Bronchial epithelial cell (primary cell): ENCODE data around the gene MS4A6E. TPM values are rescaled to one million over a fixed set of nuclear protein-coding genes. Genes with fewer than 3 reads are reported as not detected.

Experiments
- DNase-seq: peaks from one replicate; pipeline ENCODE4 v3.0.0-alpha.2; 2010; ENCODE audit warnings: low read depth
- FAIRE-seq: peaks from 2 replicates; lab custom pipeline; 2011; peaks lifted over from hg19 to GRCh38; lab: Jason Lieb, UNC
- H3K27me3 ChIP-seq: 2 replicates; pipeline ENCODE4 v1.5.1; 2011; ENCODE audit warnings: low read length; ENCODE audit not compliant: control insufficient read depth, insufficient read depth
- H3K36me3 ChIP-seq: 2 replicates; pipeline ENCODE4 v1.5.1; 2011; ENCODE audit warnings: low read length; ENCODE audit not compliant: control insufficient read depth, insufficient read depth
- H3K4me3 ChIP-seq: 2 replicates; pipeline ENCODE4 v1.5.1; 2011; ENCODE audit warnings: mild to moderate bottlenecking, low read depth, low read length, control low read depth
- total RNA-seq: library from RNA; depleted of rRNA; stranded (reverse); fragments of >200 nt; gene quantifications from 2 replicates; pipeline ENCODE4 v1.2.1, GENCODE V29; 2014
- TF ChIP-seq, protein P1 (sequence below): IDR thresholded peaks from 2 replicates; pipeline ENCODE4 v1.5.1; 2011; ENCODE audit warnings: mild to moderate bottlenecking, moderate library complexity, low read length, control low read depth, inconsistent platforms; ENCODE audit not compliant: insufficient read depth, severe bottlenecking

The MS4A6E gene
- total RNA-seq, 1 donor from 2014 or later: not detected

DNA sequence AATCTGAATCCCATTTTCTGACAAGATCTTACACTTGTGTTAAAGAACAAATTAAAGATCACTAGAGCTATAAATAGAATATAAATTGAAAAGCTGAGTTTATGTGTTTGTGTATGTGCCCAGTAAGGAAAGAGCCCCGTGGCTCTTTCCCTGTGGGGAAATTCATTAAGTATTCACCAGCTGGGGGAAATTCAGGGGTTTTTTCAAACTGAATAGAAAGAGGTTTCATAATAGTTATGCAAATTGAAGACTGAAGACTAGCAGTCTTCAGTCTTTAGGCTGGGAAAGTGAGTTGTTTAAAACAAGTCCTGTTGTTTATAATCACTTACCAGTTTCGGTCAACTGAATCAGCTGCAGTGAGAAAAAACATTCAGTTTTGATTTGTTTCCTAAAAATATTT is 40.0 kb downstream of the MS4A6E start:
- H3K36me3 ChIP-seq: no peaks in the 10 kb centered on the region
- no peak overlapping the region for H3K4me3 ChIP-seq
- no peak for DNase-seq
- TF ChIP-seq, protein P1, sequence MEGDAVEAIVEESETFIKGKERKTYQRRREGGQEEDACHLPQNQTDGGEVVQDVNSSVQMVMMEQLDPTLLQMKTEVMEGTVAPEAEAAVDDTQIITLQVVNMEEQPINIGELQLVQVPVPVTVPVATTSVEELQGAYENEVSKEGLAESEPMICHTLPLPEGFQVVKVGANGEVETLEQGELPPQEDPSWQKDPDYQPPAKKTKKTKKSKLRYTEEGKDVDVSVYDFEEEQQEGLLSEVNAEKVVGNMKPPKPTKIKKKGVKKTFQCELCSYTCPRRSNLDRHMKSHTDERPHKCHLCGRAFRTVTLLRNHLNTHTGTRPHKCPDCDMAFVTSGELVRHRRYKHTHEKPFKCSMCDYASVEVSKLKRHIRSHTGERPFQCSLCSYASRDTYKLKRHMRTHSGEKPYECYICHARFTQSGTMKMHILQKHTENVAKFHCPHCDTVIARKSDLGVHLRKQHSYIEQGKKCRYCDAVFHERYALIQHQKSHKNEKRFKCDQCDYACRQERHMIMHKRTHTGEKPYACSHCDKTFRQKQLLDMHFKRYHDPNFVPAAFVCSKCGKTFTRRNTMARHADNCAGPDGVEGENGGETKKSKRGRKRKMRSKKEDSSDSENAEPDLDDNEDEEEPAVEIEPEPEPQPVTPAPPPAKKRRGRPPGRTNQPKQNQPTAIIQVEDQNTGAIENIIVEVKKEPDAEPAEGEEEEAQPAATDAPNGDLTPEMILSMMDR: no peak
- H3K27me3 ChIP-seq: no peaks in the 10 kb centered on the region
- no peak for FAIRE-seq

DNA sequence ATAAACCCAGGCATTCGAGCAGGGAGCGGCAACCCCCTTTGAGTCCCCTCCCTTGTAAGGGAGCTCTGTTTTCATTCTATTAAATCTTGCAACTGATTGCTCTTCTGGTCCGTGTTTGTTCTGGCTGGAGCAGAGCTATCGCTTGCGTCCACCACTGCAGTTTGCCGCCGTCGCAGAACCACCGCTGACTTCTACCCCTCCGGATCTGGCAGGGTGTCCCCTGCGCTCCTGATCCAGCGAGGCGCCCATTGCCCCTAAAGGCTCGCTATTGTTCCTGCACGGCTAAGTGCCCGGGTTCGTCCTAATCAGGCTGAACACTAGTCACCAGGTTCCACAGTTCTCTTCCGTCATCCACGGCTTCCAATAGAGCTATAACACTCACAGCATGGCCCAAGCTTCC is 40.8 kb downstream of the MS4A6E start:
- DNase-seq (no peak), FAIRE-seq (no peak)
- Histone ChIP-seq H3K27me3 (no peaks in the 10 kb centered on the region), H3K36me3 (no peaks in the 10 kb centered on the region), H3K4me3 (no peak overlapping the region)
- TF ChIP-seq, protein P1: no peak

DNA sequence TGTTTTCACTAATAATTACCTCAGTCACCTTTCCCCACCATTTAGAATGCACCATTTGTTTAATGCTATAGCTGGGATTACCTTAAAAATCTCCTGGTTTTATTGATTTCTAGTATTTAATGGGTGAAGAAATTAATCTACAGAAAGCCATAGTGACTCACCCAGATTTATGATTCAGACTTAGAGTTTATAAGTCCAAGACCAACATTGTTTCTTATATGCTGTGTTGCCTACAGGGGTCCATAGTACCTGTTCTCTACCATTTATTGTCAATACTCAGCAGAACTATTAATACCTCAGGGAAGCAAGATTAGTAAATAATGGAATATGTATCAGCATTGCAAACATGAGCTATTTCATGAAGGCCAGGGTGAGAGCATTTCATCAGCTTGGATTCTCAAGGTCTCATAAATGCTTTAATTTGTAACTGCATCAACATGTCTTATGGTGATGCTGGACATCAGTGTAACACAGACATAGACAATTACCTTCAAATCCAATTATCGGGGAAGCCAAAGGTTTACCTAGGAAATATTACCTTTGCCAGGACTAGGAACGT is 43.3 kb downstream of the MS4A6E start:
- TF ChIP-seq, protein P1: no peak
- Histone ChIP-seq H3K4me3 (no peak overlapping the region), H3K27me3 (no peaks in the 10 kb centered on the region), H3K36me3 (no peaks in the 10 kb centered on the region)
- DNase-seq (peak; percentile 66), FAIRE-seq (no peak)

DNA sequence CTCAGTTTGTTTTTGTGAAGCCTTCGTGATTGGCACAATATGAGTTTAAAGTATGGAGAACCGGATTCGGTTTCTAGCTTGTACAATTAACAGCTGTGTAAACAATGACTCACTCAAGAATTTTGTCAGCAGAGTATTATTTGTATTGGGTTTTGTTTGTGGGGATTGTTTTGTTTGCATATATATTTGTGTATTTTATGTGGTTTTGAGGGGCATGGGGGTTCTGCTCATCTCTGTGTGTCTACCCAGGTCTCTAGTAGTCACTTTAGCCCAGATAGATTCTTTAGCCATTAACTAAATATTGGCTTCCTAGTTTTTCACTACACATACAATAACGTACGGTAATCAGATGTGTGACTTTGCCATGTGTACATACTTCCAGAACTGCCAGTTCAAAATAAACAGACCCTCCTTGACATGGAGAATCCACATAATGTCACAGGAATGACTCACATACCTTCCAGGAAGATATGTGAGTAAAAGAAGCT is 43.8 kb downstream of the MS4A6E start:
- FAIRE-seq: no peak
- TF ChIP-seq, protein P1: no peak
- peak; percentile 85 for DNase-seq
- no peaks in the 10 kb centered on the region for H3K36me3 ChIP-seq
- H3K27me3 ChIP-seq: no peaks in the 10 kb centered on the region
- H3K4me3 ChIP-seq: no peak overlapping the region

DNA sequence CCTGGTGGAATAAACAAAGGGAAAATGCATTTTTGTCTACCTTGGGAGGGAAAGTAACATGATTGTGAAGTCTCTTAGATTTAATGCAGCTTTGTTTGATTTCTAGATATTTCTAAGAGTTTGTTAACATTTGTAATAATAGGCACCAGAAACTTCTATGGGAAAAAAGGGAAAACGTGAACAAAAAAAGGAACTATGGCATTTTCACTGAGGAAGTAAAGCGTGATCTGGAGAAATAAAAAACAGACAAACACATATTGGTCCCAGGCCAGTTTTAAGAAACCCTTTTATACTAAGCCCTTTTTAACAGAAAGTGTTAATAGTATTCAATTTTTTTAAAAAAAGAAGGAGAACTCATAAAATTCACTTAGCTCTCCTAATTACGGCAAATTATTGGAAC is 44.3 kb downstream of the MS4A6E start:
- no peak overlapping the region for H3K4me3 ChIP-seq
- FAIRE-seq (no peak), DNase-seq (no peak)
- H3K36me3 ChIP-seq: no peaks in the 10 kb centered on the region
- TF ChIP-seq, protein P1: no peak
- no peaks in the 10 kb centered on the region for H3K27me3 ChIP-seq

DNA sequence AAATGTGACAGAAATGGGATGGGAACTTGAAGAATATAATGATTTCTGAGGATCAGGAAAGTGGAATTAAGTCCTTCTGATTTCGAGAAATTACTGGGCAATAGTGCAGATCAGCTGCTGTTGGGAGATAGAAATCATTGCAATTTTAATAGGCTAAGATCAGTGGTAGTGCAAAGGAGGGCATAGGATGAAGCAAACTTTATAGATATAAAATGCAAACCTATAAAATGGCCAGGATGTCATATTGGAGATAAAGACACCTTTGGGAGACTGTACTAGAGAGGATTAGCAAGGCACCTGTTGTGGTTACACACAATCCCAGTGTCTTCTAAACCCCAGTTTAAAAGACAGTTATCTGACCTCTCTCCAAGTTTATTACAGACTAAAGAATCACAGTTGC is 44.8 kb downstream of the MS4A6E start:
- no peak for DNase-seq
- H3K36me3 ChIP-seq: no peaks in the 10 kb centered on the region
- H3K27me3 ChIP-seq: no peaks in the 10 kb centered on the region
- no peak overlapping the region for H3K4me3 ChIP-seq
- TF ChIP-seq, protein P1: no peak
- no peak for FAIRE-seq
